ENCODE data around the gene SNX20. TPM values are rescaled to one million over a fixed set of nuclear protein-coding genes. Genes with fewer than 3 reads are reported as not detected.

The SNX20 gene
- total RNA-seq, 1 donor from 2014 or later: not detected

DNA sequence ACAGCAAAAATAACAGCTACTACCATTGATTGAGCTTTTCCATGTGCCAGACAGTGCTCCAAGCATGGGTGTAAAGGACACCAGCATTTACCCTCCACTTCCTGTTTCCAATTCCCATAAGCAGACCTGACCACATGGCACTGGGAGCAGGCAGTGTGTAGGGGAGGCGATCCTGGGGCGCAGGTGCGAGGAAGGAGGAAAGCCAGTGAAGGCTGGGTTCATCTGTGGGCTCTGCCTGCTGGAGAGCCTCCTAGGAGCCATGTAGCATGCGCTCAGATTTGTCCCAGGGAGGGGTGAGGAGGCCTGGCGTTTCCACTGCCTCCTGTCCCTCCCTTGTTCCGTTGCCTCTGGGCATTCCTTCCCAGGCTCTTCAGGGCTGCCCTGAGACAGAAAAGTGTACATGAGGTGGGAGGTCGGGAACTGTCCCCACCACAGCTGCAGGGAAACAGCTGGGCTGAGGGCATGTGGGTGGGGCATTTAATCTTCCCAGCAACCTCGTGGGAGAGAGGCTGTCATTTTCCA lies 56.6 kb downstream of the SNX20 start:
- Mint-ChIP-seq H3K27ac (ENCODE audit: unreplicated experiment) (no peak overlapping the region), H3K27me3 (ENCODE audit: low read depth, unreplicated experiment) (peaks cover 28% of the 10 kb centered on the region), H3K36me3 (ENCODE audit: low read depth, unreplicated experiment) (peaks cover 8% of the 10 kb centered on the region), H3K9me3 (ENCODE audit: unreplicated experiment) (peaks cover 1% of the 10 kb centered on the region), H3K4me1 (ENCODE audit: low read depth, unreplicated experiment) (no peaks in the 10 kb centered on the region), H3K4me3 (ENCODE audit: unreplicated experiment) (no peak overlapping the region)
- no peaks in the 10 kb centered on the region for H3K79me2 ChIP-seq (ENCODE audit: insufficient read depth, low read length)
- H3K9ac ChIP-seq (ENCODE audit: low read length): no peak overlapping the region
- H3K27me3 ChIP-seq (ENCODE audit: insufficient read depth, low read length): no peaks in the 10 kb centered on the region
- no peaks in the 10 kb centered on the region for H3K36me3 ChIP-seq (ENCODE audit: insufficient read depth, low read length)
- H3K4me2 ChIP-seq (ENCODE audit: low read length): no peak overlapping the region
- H3K4me1 ChIP-seq (ENCODE audit: insufficient read depth, low read length): no peaks in the 10 kb centered on the region
- peaks cover 2% of the 10 kb centered on the region for H3K9me3 ChIP-seq (ENCODE audit: insufficient read depth, low read depth, low read length)
- no peak overlapping the region for H2AFZ ChIP-seq (ENCODE audit: low read depth, low read length)
- H4K20me1 ChIP-seq (ENCODE audit: insufficient read depth, low read length): no peaks in the 10 kb centered on the region
- H3K27ac ChIP-seq (ENCODE audit: low read depth, low read length): no peak overlapping the region
- DNase-seq (ENCODE audit: low read depth) (no peak), FAIRE-seq (no peak)
- no peak overlapping the region for H3K4me3 ChIP-seq (ENCODE audit: insufficient read depth, low read depth, low read length)
- TF ChIP-seq, protein P1, sequence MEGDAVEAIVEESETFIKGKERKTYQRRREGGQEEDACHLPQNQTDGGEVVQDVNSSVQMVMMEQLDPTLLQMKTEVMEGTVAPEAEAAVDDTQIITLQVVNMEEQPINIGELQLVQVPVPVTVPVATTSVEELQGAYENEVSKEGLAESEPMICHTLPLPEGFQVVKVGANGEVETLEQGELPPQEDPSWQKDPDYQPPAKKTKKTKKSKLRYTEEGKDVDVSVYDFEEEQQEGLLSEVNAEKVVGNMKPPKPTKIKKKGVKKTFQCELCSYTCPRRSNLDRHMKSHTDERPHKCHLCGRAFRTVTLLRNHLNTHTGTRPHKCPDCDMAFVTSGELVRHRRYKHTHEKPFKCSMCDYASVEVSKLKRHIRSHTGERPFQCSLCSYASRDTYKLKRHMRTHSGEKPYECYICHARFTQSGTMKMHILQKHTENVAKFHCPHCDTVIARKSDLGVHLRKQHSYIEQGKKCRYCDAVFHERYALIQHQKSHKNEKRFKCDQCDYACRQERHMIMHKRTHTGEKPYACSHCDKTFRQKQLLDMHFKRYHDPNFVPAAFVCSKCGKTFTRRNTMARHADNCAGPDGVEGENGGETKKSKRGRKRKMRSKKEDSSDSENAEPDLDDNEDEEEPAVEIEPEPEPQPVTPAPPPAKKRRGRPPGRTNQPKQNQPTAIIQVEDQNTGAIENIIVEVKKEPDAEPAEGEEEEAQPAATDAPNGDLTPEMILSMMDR (IDR thresholded peaks at IDR 0.05; ENCODE audit: insufficient read depth, low read depth, low read length): no peak
- TF ChIP-seq EZH2 (IDR thresholded peaks at IDR 0.05; ENCODE audit: insufficient read depth, low read length): no peak

DNA sequence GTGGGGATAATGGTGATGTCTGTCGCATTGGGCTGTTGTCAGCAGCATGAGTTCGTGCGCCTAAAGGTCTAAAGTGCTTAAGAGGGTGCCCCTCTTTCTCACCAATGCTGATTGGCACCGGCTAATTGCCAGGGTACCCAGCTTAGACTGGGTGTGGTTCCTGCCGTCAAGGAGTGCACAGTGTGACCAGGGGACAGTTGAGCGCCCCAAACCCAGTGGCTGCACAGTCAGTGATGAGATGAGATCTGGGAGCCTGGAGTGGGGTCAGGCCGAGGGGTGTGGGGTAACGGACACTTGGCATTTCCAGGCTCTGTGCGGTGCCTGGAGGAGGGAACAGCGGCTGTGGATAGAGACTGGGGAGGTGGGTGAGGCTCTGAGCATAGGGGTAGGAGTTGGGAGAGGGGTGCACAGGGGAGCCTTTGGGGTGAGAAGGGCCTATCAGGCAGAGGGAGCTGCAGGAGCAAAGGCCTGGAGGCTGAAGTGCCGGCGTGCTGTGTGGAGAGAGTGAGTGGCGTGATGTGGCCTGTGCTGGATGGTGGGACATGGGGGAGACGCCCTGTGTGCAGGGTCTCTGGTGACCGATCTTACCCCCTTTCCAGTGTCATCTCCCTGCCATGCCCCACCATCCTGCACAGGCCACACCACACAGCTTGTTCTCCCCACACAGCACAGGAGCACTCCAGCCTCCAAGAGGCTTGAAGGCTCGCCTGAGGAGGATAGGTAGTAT lies 58.3 kb downstream of the SNX20 start:
- DNase-seq (ENCODE audit: low read depth): no peak
- H3K4me3 Mint-ChIP-seq (ENCODE audit: unreplicated experiment): no peak overlapping the region
- TF ChIP-seq, protein P1 (IDR thresholded peaks at IDR 0.05; ENCODE audit: insufficient read depth, low read depth, low read length): no peak
- TF ChIP-seq EZH2 (IDR thresholded peaks at IDR 0.05; ENCODE audit: insufficient read depth, low read length): no peak
- no peak overlapping the region for H3K4me2 ChIP-seq (ENCODE audit: low read length)
- H3K36me3 ChIP-seq (ENCODE audit: insufficient read depth, low read length): no peaks in the 10 kb centered on the region
- H2AFZ ChIP-seq (ENCODE audit: low read depth, low read length): no peak overlapping the region
- H3K9me3 Mint-ChIP-seq (ENCODE audit: unreplicated experiment): no peaks in the 10 kb centered on the region
- no peak overlapping the region for H3K9ac ChIP-seq (ENCODE audit: low read length)
- no peak overlapping the region for H3K4me3 ChIP-seq (ENCODE audit: insufficient read depth, low read depth, low read length)
- FAIRE-seq: no peak
- no peaks in the 10 kb centered on the region for H3K79me2 ChIP-seq (ENCODE audit: insufficient read depth, low read length)
- H3K27ac ChIP-seq (ENCODE audit: low read depth, low read length): no peak overlapping the region
- H3K27me3 ChIP-seq (ENCODE audit: insufficient read depth, low read length): no peaks in the 10 kb centered on the region
- H3K36me3 Mint-ChIP-seq (ENCODE audit: low read depth, unreplicated experiment): peaks cover 2% of the 10 kb centered on the region
- H4K20me1 ChIP-seq (ENCODE audit: insufficient read depth, low read length): no peaks in the 10 kb centered on the region
- H3K4me1 Mint-ChIP-seq (ENCODE audit: low read depth, unreplicated experiment): no peaks in the 10 kb centered on the region
- no peaks in the 10 kb centered on the region for H3K4me1 ChIP-seq (ENCODE audit: insufficient read depth, low read length)
- H3K27ac Mint-ChIP-seq (ENCODE audit: unreplicated experiment): no peak overlapping the region
- H3K9me3 ChIP-seq (ENCODE audit: insufficient read depth, low read depth, low read length): peaks cover 2% of the 10 kb centered on the region
- peaks cover 24% of the 10 kb centered on the region for H3K27me3 Mint-ChIP-seq (ENCODE audit: low read depth, unreplicated experiment)

DNA sequence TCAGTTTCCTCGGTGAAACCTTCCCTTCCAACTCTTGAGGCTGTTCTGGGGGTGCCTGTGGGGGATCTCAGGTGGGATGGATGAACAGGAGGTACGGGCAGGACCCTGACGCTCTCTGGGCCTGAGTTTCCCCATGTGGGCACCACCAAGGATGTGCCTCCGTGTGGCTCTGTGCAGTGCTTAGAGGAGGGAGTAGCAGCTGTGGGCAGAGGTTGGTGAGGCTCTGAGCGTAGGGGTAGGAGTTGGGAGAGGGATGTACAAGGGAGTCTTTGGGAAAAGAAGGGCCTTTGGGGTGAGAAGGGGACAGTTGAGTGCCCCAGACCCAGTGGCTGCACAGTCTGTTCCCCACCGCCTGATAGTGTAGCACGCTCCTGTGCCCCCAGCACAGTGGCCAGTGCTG lies 59.1 kb downstream of the SNX20 start:
- Mint-ChIP-seq H3K36me3 (ENCODE audit: low read depth, unreplicated experiment) (peaks cover 2% of the 10 kb centered on the region), H3K9me3 (ENCODE audit: unreplicated experiment) (no peaks in the 10 kb centered on the region), H3K27ac (ENCODE audit: unreplicated experiment) (no peak overlapping the region), H3K4me3 (ENCODE audit: unreplicated experiment) (no peak overlapping the region), H3K27me3 (ENCODE audit: low read depth, unreplicated experiment) (peaks cover 19% of the 10 kb centered on the region), H3K4me1 (ENCODE audit: low read depth, unreplicated experiment) (peaks cover 6% of the 10 kb centered on the region)
- peaks cover 7% of the 10 kb centered on the region for H3K4me1 ChIP-seq (ENCODE audit: insufficient read depth, low read length)
- H3K27ac ChIP-seq (ENCODE audit: low read depth, low read length): no peak overlapping the region
- TF ChIP-seq EZH2 (IDR thresholded peaks at IDR 0.05; ENCODE audit: insufficient read depth, low read length): no peak
- TF ChIP-seq, protein P1 (IDR thresholded peaks at IDR 0.05; ENCODE audit: insufficient read depth, low read depth, low read length): no peak
- no peaks in the 10 kb centered on the region for H3K36me3 ChIP-seq (ENCODE audit: insufficient read depth, low read length)
- no peaks in the 10 kb centered on the region for H4K20me1 ChIP-seq (ENCODE audit: insufficient read depth, low read length)
- no peak overlapping the region for H3K4me3 ChIP-seq (ENCODE audit: insufficient read depth, low read depth, low read length)
- peaks cover 2% of the 10 kb centered on the region for H3K9me3 ChIP-seq (ENCODE audit: insufficient read depth, low read depth, low read length)
- H3K27me3 ChIP-seq (ENCODE audit: insufficient read depth, low read length): no peaks in the 10 kb centered on the region
- FAIRE-seq: no peak
- no peak overlapping the region for H2AFZ ChIP-seq (ENCODE audit: low read depth, low read length)
- no peaks in the 10 kb centered on the region for H3K79me2 ChIP-seq (ENCODE audit: insufficient read depth, low read length)
- H3K4me2 ChIP-seq (ENCODE audit: low read length): no peak overlapping the region
- H3K9ac ChIP-seq (ENCODE audit: low read length): no peak overlapping the region
- no peak for DNase-seq (ENCODE audit: low read depth)

All from astrocyte (in vitro differentiated cells and primary cell).